ENCODE data around the gene MEAF6.
"Not testable (repeated sequence)": the region's sequence is repeated elsewhere in the genome, so short reads cannot be mapped to it uniquely, and the experiment has no call there.

The MEAF6 gene

DNA sequence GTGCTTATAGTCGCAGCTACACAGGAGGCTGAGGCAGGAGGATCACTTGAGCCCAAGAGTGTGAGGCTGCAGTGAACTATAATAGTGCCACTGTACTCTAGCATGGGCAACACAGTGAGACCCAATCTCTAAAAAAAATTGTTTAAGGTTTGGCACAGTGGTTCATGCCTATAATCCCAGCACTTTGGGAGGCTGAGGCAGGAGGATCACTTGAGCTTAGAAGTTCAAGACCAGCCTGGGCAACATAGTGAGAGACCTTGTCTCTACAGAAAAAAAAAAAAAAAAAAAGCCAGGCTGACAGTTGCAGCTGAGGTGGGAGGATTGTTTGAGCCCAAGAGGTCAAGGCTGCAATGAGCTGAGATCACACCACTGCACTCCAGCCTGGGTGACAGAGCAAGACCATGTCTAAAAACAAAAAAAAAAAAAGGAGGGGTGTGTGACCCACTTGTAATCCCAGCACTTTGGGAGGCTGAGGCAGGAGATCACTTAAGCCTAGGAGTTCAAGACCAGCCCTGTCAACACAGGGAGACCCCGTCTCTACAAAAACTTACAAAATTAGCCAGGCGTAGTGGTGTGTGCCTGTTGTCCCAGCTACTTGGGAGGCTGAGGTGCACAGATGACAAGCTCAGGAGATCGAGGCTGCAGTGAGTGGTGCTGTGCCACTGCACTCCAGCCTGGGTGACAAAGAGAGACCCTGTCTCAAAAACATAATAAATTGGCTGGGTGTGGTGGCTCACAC, 18.0 kb upstream of the MEAF6 start:
- not testable (repeated sequence) for DNase-seq (ENCODE audit: low read depth in 1 of 2, low spot score in 1 of 2)

DNA sequence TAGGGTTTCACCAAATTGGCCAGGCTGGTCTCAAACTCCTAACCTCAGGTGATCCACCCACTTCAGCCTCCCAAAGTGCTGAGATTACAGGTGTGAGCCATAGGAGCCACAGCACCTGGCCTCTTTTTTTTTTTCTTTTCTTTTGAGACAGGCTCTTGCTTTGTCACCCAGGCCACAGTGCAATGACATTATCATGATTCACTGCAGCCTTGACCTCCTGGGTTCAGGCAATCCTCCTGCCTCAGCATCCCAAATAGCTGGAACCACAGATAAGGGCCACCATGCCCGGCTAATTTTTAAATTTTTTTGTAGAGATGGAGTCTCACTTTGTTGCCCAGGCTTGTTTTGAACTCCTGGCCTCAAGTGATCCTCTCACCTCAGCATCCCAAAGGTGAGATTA, 15.3 kb upstream of the MEAF6 start:
- DNase-seq (ENCODE audit: low read depth in 1 of 2, low spot score in 1 of 2), result not testable (repeated sequence)

GRCh38 chr1:37519613-37520012, 5.0 kb upstream of the MEAF6 start:
- no peak for DNase-seq (ENCODE audit: low read depth in 1 of 2, low spot score in 1 of 2)

GRCh38 chr1:37518929-37519328, 4.4 kb upstream of the MEAF6 start:
- peak in 1 of 2 donors; percentile 13 for DNase-seq (ENCODE audit: low read depth in 1 of 2, low spot score in 1 of 2)

DNA sequence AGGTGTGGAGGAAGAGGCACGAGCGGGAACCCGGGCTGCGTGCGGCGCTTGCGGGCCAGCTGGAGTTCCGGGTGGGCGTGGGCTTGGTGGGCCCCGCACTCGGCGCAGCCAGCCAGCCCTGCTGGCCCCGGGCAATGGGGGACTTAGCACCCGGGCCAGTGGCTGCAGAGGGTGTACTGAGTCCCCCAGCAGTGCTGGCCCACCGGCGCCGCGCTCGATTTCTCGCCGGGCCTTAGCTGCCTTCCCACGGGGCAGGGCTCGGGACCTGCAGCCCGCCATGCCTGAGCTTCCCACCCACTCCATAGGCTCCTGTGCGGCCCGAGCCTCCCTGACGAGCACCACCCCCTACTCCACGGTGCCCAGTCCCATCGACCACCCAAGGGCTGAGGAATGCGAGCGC, 3.7 kb upstream of the MEAF6 start:
- DNase-seq (ENCODE audit: low read depth in 1 of 2, low spot score in 1 of 2), result not testable (repeated sequence)

DNA sequence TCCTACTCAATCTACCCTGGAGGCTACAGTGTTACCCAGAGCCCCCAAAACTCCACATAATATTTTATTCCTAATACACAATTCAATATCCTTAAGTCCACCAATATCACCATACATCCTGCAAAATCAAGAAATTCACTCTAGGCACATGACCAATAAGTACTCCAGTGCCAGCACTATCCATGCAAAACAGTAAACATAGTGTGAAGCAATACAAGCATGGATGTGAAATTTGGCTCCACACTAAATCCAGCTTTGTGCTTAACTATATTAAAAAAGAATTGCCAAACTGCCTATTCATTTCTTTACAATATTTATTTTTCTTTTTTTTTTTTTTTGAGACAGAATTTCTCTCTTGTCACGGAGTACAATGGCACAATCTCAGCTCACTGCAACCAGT, 3.0 kb upstream of the MEAF6 start:
- DNase-seq (ENCODE audit: low read depth in 1 of 2, low spot score in 1 of 2), result no peak

DNA sequence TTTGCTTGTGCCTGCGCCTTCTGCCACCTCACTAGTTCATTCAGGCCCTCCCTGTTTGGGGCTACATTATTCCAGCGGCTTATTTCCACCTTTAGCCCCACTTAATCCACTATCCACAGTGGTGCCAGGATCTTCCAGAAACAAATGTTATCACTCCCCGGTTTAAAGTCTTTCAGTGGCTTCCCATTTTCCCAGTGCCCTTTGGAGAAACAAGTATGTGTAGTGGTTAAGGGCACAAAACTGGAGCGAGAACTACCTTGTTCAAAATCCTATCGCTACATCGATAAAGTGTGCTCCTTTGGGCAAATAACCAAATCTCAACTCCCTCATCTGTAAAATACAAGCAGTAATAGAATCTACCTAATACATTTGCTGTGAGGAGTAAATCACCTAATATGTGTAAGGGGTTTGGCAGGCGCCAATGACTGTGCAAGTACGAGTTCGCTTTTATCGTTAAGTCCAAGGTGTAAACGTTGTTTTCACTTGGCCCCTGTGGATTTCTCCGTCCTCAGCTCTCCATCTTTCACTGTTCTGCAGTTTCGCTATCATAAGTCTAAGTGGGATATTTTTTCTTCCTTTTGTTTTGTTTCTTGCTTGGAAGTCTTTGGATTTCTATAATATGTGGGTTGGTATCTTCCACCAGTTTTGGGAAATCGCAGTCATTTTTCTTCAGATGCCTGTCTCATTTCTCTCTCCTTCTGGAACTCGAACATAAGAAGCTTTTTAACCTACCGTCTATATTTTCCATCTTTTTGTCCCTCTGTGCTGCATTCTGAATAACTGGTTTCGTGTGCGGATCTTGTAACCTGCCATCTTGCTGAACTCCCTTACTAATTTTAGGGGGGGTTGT, 844 bp upstream of the MEAF6 start:
- DNase-seq (ENCODE audit: low read depth in 1 of 2, low spot score in 1 of 2), result no peak

GRCh38 chr1:37513795-37514349, 694 bp downstream of the MEAF6 start:
- peak; percentile 49 to 62 for DNase-seq (ENCODE audit: low read depth in 1 of 2, low spot score in 1 of 2)

GRCh38 chr1:37509181-37509580, 5.4 kb downstream of the MEAF6 start:
- no peak for DNase-seq (ENCODE audit: low read depth in 1 of 2, low spot score in 1 of 2)

GRCh38 chr1:37506740-37507139, 7.8 kb downstream of the MEAF6 start:
- DNase-seq (ENCODE audit: low read depth in 1 of 2, low spot score in 1 of 2), result no peak

- not testable (repeated sequence) for DNase-seq (ENCODE audit: low read depth in 1 of 2, low spot score in 1 of 2)
These were observed 11.8 kb downstream of the MEAF6 start for GRCh38 chr1:37502791-37503190.

- DNase-seq (ENCODE audit: low read depth in 1 of 2, low spot score in 1 of 2), result no peak
These were observed 12.5 kb downstream of the MEAF6 start for GRCh38 chr1:37502104-37502503.

DNA sequence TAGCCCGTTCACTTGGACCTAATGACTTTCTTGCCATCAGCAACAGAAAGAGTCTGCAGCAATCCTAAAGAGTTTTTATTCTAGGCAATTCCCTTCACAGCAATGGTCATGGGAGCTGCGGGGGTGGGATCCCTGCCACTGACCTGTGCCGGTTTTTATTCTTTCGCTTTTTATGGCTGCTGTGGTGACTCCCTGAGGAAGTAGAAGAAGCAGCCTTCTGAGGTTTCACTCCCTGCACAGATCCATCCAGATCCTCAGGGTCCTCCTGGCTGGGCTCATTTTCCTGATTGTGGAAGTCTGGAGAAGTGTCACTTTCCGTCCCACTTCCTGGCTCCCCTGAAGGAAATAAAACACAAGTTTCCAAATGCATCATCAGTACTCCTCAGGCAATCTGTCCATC, 12.9 kb downstream of the MEAF6 start:
- no peak for DNase-seq (ENCODE audit: low read depth in 1 of 2, low spot score in 1 of 2)

DNA sequence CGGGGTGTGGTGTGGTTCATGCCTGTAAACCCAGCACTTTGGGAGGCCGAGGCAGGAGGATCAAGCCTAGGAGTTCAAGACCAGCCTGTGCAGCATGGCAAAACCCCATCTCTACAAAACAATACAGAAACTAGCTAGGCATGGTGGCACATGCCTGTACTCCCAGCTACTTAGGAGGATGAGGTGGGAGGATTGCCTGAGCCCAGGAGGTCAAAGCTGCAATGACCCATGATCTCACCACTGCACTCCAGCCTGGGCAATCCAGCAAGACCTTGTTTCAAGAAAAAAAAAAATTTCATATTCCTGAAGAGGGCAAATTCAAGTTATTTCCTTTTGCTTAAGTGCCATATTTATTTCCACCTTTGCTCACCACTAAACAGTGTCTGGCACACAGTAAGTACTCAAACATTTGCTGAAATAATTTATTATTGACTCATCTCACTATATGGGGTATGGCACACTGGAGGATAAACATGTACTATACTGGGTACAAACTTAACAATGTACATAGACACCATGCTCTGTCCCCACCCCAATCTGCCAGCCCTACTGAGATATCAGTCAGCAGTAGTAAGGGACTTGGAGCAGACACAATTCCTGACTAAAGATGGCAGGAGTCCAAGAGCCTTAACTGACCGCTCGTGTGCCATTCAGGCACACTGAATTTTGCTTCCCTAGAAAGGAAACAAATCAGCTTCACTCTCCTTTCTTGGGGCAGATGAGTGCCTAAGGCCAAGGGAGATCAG, 15.5 kb downstream of the MEAF6 start:
- no peak for DNase-seq (ENCODE audit: low read depth in 1 of 2, low spot score in 1 of 2)

DNA sequence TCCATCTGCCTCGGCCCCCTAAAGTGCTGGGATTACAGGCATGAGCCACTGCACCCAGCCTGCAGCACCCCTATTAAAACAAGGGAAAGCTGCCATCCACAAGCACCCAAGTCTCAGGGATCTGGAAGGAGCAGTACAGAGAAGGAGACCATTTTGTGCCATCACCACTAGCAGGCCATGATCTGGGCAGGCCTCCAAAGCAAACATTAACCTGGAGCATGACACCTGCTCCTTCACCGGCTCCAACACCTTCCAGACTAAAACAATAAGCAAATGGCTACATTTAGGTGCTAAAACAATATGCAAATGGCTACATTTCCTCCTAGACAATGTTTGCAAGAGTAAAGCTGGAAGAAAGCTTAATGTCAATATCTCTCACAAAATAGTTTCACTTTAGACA, 16.7 kb downstream of the MEAF6 start:
- no peak for DNase-seq (ENCODE audit: low read depth in 1 of 2, low spot score in 1 of 2)

DNA sequence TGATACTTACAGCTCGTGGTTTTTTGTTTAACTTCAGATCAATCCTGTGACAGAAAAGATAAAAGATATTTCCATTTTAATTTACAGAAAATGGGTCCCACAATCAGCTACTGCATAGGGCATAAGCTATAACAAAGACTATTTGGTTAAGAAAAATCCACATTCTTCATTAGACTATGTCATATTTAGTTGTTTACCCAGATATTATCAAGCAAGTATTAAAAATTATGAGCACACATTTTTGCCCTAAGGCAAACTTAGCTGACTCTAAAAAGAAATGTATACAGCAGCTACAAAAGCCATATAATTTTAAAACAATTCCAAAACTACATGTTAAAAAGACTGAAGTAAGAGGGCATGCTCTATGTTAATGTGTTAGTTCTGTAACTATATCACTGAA, 18.7 kb downstream of the MEAF6 start:
- DNase-seq (ENCODE audit: low read depth in 1 of 2, low spot score in 1 of 2), result no peak

GRCh38 chr1:37493336-37494098, 21.0 kb downstream of the MEAF6 start:
- DNase-seq (ENCODE audit: low read depth in 1 of 2, low spot score in 1 of 2), result no peak

DNA sequence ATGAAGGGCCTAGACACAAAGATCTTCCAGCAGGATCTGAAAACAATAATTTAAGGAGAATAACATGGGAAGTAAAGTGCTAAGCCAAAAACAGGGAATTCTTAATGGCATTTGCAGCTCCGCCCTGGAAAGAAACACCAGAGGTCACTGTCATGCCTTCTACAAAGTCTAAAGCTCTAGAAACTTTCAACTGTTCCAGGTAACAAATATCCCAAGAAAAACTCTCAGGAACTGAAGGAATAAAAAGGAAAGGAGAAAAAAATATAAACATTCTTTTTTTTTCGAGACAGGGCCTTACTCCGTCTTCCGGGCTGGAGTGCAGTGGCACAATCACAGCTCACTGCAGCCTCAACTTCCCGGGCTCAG, 27.0 kb downstream of the MEAF6 start:
- no peak for DNase-seq (ENCODE audit: low read depth in 1 of 2, low spot score in 1 of 2)

DNA sequence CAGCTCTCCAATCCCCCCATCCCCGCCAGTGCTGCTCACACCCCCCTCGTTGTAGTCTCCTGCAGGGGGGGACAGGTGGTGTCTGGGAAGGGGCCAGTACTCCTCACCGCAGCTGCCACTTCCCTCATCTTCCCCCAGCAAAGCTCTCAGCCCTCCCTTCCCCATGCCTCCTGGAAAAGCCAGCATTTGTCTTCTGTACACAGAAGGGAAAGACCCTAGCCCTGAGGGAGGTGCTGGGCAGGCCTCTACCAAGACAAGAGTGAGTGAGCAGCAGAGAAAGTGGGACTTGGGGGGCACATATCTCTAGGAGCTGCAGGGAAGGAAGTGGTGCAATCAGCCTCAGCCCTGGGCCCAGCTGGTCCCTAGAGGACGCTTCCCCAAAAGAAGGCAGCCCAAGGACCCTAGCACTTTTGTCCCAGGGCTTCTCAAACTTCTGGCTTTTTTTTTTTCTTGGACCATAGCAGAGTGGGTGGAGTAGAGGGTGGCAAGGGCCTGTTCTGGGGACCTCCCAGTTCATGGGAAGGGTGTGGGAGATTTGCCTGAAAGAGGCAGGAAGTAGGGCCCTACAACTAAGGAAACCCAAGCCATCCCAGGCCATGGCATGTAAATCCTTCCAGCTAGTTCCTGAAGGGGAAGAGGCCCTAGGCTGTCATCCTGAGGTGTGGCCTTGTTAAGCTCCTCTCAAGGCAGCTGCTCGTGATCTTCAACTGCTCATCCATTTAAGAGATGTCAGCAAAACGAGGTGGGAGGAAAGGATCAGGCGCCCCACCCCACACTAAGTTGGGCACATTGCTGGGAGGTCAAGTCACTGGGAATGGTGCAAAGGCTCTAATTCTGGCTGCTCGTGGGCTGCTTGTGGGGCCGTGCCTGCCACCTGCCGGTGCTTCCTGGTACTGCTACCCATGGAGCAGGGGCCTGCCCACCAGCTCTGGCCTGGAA, 27.6 kb downstream of the MEAF6 start:
- peak; percentile 69 for DNase-seq (ENCODE audit: low read depth in 1 of 2, low spot score in 1 of 2)
